HL-60 (cell line): ENCODE measurements around the gene CACUL1.

Source experiments
- DNase-seq, 2 experiments: peaks; one replicate each; pipeline ENCODE4 v3.0.0-alpha.2; 2010 to 2020; ENCODE audit warnings: low read depth in 1 of 2, low spot score in 1 of 2
- H3K27ac ChIP-seq: fragments of 250-450 bp; sonication (Bioruptor Pico); replicated peaks from 2 replicates; pipeline ENCODE4 v1.5.1; 2020; ENCODE audit warnings: mild to moderate bottlenecking, moderate library complexity
- H3K27me3 ChIP-seq: fragments of 250-450 bp; sonication (Bioruptor Pico); 2 replicates; pipeline ENCODE4 v1.5.1; 2021; ENCODE audit warnings: mild to moderate bottlenecking, moderate library complexity; ENCODE audit not compliant: insufficient read depth, poor library complexity, severe bottlenecking
- H3K4me3 ChIP-seq: replicated peaks from 2 replicates; pipeline ENCODE4 v1.5.1; 2011; ENCODE audit warnings: mild to moderate bottlenecking, control low read depth, low read length; ENCODE audit not compliant: insufficient read depth
- CTCF ChIP-seq: IDR thresholded peaks from one replicate; pipeline ENCODE4 v1.5.1; 2011; ENCODE audit warnings: low read length, control low read depth, inconsistent platforms; ENCODE audit not compliant: insufficient read depth
- GABPA ChIP-seq: IDR thresholded peaks from 2 replicates; pipeline ENCODE4 v1.6.1; 2012; ENCODE audit warnings: low read depth
- POLR2AphosphoS5 ChIP-seq: IDR thresholded peaks from 2 replicates; pipeline ENCODE4 v1.6.1; 2012; ENCODE audit warnings: low read depth
- REST ChIP-seq: IDR thresholded peaks from 2 replicates; pipeline ENCODE4 v1.6.1; 2012; ENCODE audit warnings: low read depth; ENCODE audit not compliant: insufficient replicate concordance
- SPI1 ChIP-seq: IDR thresholded peaks from 2 replicates; pipeline ENCODE4 v1.6.1; 2012; ENCODE audit warnings: low read depth, mild to moderate bottlenecking, borderline replicate concordance
- long read RNA-seq: library from polyadenylated mRNA; unstranded; transcript quantifications from one replicate; pipeline ENCODE4 v2.0.0, GENCODE V29; 2020

The CACUL1 gene
- long read RNA-seq, full-length matches to known transcripts = 140 of 154 reads
- long read RNA-seq, partial matches to known transcripts = 1 of 154 reads
- long read RNA-seq, other reads (novel, unspliced or antisense) = 13 of 154 reads

- TF ChIP-seq GABPA (no peak), CTCF (no peak), SPI1 (no peak), REST (no peak), POLR2AphosphoS5 (no peak; the same call in 1 of the 2 replicates)
- Histone ChIP-seq H3K27me3 (no peaks in the 10 kb centered on the region), H3K4me3 (peak within 1 kb of the TSS; percentile 98), H3K27ac (peak within 1 kb of the TSS; percentile 89)
- DNase-seq = peak; percentile 99 to 100
Observed at GRCh38 chr10:118754556-118755423, at the start of gene CACUL1. TSS of gene CACUL1 (minus strand) at chr10:118754970. CDS start at chr10:118754762, 208 bp downstream.

- Histone ChIP-seq H3K4me3 (no peak overlapping the region), H3K27ac (no peak overlapping the region), H3K27me3 (peaks cover 5% of the 10 kb centered on the region)
- DNase-seq = no peak
- TF ChIP-seq GABPA = no peak
- no peak for TF ChIP-seq CTCF
- no peak for TF ChIP-seq REST
- TF ChIP-seq POLR2AphosphoS5 = no peak
- no peak for TF ChIP-seq SPI1
Observed at GRCh38 chr10:118804262-118804773, 49.5 kb upstream of the CACUL1 start.

GRCh38 chr10:118802126-118802793 is 47.5 kb upstream of the CACUL1 start:
- Histone ChIP-seq H3K27me3 (peaks cover 9% of the 10 kb centered on the region), H3K4me3 (no peak overlapping the region), H3K27ac (no peak overlapping the region)
- TF ChIP-seq GABPA (no peak), REST (no peak), POLR2AphosphoS5 (no peak), CTCF (no peak), SPI1 (no peak)
- DNase-seq = no peak
